HepG2 (cell line): Measurements from ENCODE around the gene MAN2A2. TPM values are rescaled to one million over a fixed set of nuclear protein-coding genes. Genes with fewer than 3 reads are reported as not detected.
A peak's percentile ranks its signal among the peaks of the same experiment; 100 is the strongest.

Source experiments
- ATAC-seq: fragments of 200-7000 bp; cut with Tn5 transposase; 3 replicates; pipeline ENCODE4 v1.9.1; 2020; ENCODE audit warnings: mild to moderate bottlenecking, moderate library complexity
- BruUV-seq: library from RNA; stranded (reverse); fragments of 400-500 nt; replicated peaks from 2 replicates; lab custom pipeline; 2021; lab: Mats Ljungman, UMichigan
- CTCF ChIA-PET: fragments of 300-600 bp; formaldehyde crosslinking; extraction: SDS; loops from one replicate; lab custom pipeline; 2021; ENCODE audit warnings: low total read pairs, inconsistent platforms, low intra/inter-chr PET ratio; lab: Yijun Ruan, JAX
- POLR2A ChIA-PET: fragments of 350-600 bp; sonication (Branson Sonifier 250); formaldehyde crosslinking; loops from one replicate; lab custom pipeline; 2020; ENCODE audit warnings: antibody characterized with exemption, inconsistent platforms; lab: Yijun Ruan, JAX
- DNase-seq: peaks from one replicate; pipeline ENCODE4 v3.0.0-alpha.2; 2015; ENCODE audit warnings: low spot score
- FAIRE-seq: peaks from 3 replicates; lab custom pipeline; 2011; peaks lifted over from hg19 to GRCh38; lab: Jason Lieb, UNC
- H2AFZ ChIP-seq: one replicate; pipeline ENCODE4 v1.6.1; 2011; ENCODE audit warnings: low read length, inconsistent platforms
- H3K27ac ChIP-seq: fragments of 300-600 bp; 3 replicates; pipeline ENCODE4 v1.8.0; 2011; ENCODE audit warnings: mixed run types, mild to moderate bottlenecking, mixed read lengths, low read length, inconsistent platforms; ENCODE audit not compliant: insufficient read depth; ENCODE audit errors: extremely low read length
- H3K27me3 ChIP-seq, 2 experiments: fragments of 200-600 bp in 1 of 2; 2 replicates in 1 of 2; 3 replicates in 1 of 2; pipeline versions ENCODE4 v1.6.0 to v1.8.0; 2011; ENCODE audit warnings: low read length in 2 of 2, mild to moderate bottlenecking in 2 of 2, moderate library complexity in 2 of 2, inconsistent platforms in 1 of 2; ENCODE audit not compliant: insufficient read depth in 2 of 2, control insufficient read depth in 1 of 2
- H3K36me3 ChIP-seq, 2 experiments: fragments of 200-600 bp in 1 of 2; replicated peaks in 1 of 2; 2 replicates in 1 of 2; 3 replicates in 1 of 2; pipeline versions ENCODE4 v1.5.1 to v1.8.0; 2011; ENCODE audit warnings: low read length in 2 of 2, inconsistent platforms in 1 of 2; ENCODE audit not compliant: insufficient read depth in 2 of 2, control insufficient read depth in 1 of 2
- H3K4me1 ChIP-seq: 2 replicates; pipeline ENCODE4 v1.5.1; 2012; ENCODE audit warnings: low read length, inconsistent platforms; ENCODE audit not compliant: insufficient read depth
- H3K4me2 ChIP-seq: 2 replicates; pipeline ENCODE4 v1.6.0; 2011; ENCODE audit warnings: low read depth, low read length, inconsistent platforms
- H3K4me3 ChIP-seq, 3 experiments: fragments of 200-600 bp in 1 of 3; sonication (generic), shearing (Covaris generic) in 1 of 3; replicated peaks in 1 of 3; 2 replicates each; pipeline ENCODE4 v1.5.1; 2011 to 2016; ENCODE audit warnings: low read length in 3 of 3, inconsistent platforms in 2 of 3, low read depth in 2 of 3, mild to moderate bottlenecking in 2 of 3, control low read depth in 1 of 3, mixed read lengths in 1 of 3; ENCODE audit not compliant: insufficient read depth in 1 of 3
- H3K79me2 ChIP-seq: one replicate; pipeline ENCODE4 v1.6.1; 2011; ENCODE audit warnings: low read length, inconsistent platforms; ENCODE audit not compliant: insufficient read depth
- H3K9ac ChIP-seq: 2 replicates; pipeline ENCODE4 v1.6.0; 2011; ENCODE audit warnings: mild to moderate bottlenecking, low read depth, low read length, inconsistent platforms; ENCODE audit not compliant: insufficient read depth
- H3K9me3 ChIP-seq: 2 replicates; pipeline ENCODE4 v1.5.1; 2012; ENCODE audit warnings: mild to moderate bottlenecking, low read length
- H4K20me1 ChIP-seq: 2 replicates; pipeline ENCODE4 v1.6.0; 2011; ENCODE audit warnings: inconsistent platforms, mild to moderate bottlenecking, low read length, moderate library complexity; ENCODE audit not compliant: insufficient read depth
- RBFOX2 ChIP-seq: fragments of 200-400 bp; formaldehyde crosslinking; IDR thresholded peaks from 2 replicates; pipeline ENCODE4 v1.6.1; 2017; ENCODE audit warnings: low read depth, mild to moderate bottlenecking, low read length
- WGBS: methylation state at CpG from one replicate; pipeline ENCODE4 v1.1.6; 2017; ENCODE audit warnings: low lambda C conversion rate; 5-methylcytosine and 5-hydroxymethylcytosine counted together
- in situ Hi-C: cut with HindIII; loops from 2 replicates; pipeline ENCODE4 v1.10.0; 2017; ENCODE audit warnings: low pct_unique_long_range_greater_than_20kb; ENCODE audit not compliant: extremely low pct_ligation_motif_present
- intact Hi-C: fragments of 100-400 bp; cut with micrococcal nuclease; formaldehyde crosslinking; loops from one replicate; pipeline ENCODE4 v1.10.0; 2022; ENCODE audit not compliant: unreplicated experiment
- polyA plus RNA-seq, 8 experiments: library from polyadenylated mRNA; depleted of rRNA in 3 of 8; stranded (reverse) in 7 of 8; unstranded in 1 of 8; fragments of >200 nt; fragmentation: Illumina TruSeq in 4 of 8; extraction: Trizol in 4 of 8; gene quantifications; 2 replicates each; pipeline versions ENCODE4 v1.2.1 to v1.2.3, GENCODE V29; 2011 to 2016; ENCODE audit warnings: low read depth in 4 of 8, missing spikeins in 1 of 8, mixed read lengths in 1 of 8; ENCODE audit not compliant: insufficient read depth in 1 of 8
- total RNA-seq, 5 experiments: library from RNA; depleted of rRNA; stranded (reverse); fragments of >200 nt; fragmentation: Illumina TruSeq; extraction: Trizol; gene quantifications; 2 replicates each; pipeline ENCODE4 v1.2.3, GENCODE V29; 2016; ENCODE audit warnings: low read depth in 1 of 5
- TF ChIP-seq, protein P1 (sequence below): sonication (generic); formaldehyde crosslinking; IDR thresholded peaks from 2 replicates; pipeline ENCODE4; 2020; ENCODE audit warnings: missing genetic modification reagents, mild to moderate bottlenecking, borderline replicate concordance

MAN2A2 gene
- total and polyA plus RNA-seq, 2 of the 13 experiments (the other 11 are each of a cell fraction or from before 2014, with no cell fraction given), result 17.5 to 51.5 TPM

DNA sequence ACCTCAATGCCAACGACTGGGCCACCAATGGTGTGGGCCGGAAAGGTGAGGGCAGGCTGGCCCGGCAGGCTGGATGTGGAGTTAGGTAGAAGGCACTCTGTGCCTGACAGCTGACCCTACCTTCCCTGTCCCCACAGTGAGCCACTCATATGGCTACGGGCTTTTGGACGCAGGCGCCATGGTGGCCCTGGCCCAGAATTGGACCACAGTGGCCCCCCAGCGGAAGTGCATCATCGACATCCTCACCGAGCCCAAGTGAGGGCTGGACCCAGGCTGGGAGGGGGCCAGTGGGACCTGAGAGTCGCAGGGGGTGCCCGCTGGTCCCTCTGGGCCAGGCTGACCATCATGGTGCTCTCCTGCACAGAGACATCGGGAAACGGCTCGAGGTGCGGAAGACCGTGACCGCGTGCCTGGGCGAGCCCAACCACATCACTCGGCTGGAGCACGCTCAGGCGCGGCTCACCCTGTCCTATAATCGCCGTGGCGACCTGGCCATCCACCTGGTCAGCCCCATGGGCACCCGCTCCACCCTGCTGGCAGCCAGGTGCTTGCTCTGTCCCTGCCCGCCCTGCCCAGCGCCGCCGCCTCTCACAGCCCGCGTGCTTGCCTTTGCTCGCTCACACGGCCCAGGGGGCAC lies 23.3 kb upstream of the MAN2A2 start:
- no peak overlapping the region for H3K4me2 ChIP-seq
- ChIA-PET CTCF (no interaction called here), POLR2A (no interaction called here)
- no peak overlapping the region for H3K4me3 ChIP-seq
- H3K4me1 ChIP-seq, result peaks cover 23% of the 10 kb centered on the region
- TF ChIP-seq RBFOX2, result 0 out of 2 replicates have a peak, but pooled peaks have one; percentile 20
- TF ChIP-seq, protein P1, sequence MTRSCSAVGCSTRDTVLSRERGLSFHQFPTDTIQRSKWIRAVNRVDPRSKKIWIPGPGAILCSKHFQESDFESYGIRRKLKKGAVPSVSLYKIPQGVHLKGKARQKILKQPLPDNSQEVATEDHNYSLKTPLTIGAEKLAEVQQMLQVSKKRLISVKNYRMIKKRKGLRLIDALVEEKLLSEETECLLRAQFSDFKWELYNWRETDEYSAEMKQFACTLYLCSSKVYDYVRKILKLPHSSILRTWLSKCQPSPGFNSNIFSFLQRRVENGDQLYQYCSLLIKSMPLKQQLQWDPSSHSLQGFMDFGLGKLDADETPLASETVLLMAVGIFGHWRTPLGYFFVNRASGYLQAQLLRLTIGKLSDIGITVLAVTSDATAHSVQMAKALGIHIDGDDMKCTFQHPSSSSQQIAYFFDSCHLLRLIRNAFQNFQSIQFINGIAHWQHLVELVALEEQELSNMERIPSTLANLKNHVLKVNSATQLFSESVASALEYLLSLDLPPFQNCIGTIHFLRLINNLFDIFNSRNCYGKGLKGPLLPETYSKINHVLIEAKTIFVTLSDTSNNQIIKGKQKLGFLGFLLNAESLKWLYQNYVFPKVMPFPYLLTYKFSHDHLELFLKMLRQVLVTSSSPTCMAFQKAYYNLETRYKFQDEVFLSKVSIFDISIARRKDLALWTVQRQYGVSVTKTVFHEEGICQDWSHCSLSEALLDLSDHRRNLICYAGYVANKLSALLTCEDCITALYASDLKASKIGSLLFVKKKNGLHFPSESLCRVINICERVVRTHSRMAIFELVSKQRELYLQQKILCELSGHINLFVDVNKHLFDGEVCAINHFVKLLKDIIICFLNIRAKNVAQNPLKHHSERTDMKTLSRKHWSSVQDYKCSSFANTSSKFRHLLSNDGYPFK (CRISPR knock-in tag), result no peak
- ATAC-seq, result no peak
- H2AFZ ChIP-seq, result no peak overlapping the region
- H3K9me3 ChIP-seq, result no peaks in the 10 kb centered on the region
- no peak overlapping the region for H3K9ac ChIP-seq
- BruUV-seq, result no TSS peak
- no peaks in the 10 kb centered on the region for H3K79me2 ChIP-seq
- in situ Hi-C loops (no loop called here), intact Hi-C loops (no loop called here)
- no peaks in the 10 kb centered on the region for H3K27me3 ChIP-seq
- peaks cover 7 to 43% of the 10 kb centered on the region in 2 experiments; a peak in 4 of 5 replicates for H3K36me3 ChIP-seq
- no peak for FAIRE-seq
- DNase-seq, result no peak
- WGBS, result 98% methylated on average over 8 of the region's 35 CpGs
- H3K27ac ChIP-seq, result no peak overlapping the region
- H4K20me1 ChIP-seq, result peaks cover 12% of the 10 kb centered on the region; the same call in 1 of the 2 replicates
